WTC11 (cell line): ENCODE results near the gene ZNF574. TPM values are rescaled to one million over a fixed set of nuclear protein-coding genes. Genes with fewer than 3 reads are reported as not detected.
"Not testable (repeated sequence)": the region's sequence is repeated elsewhere in the genome, so short reads cannot be mapped to it uniquely, and the experiment has no call there.

Experiments
- ATAC-seq: fragments of 200-7000 bp; cut with Tn5 transposase; 2 replicates; pipeline ENCODE4 v1.10.0; 2021; ENCODE audit warnings: mild to moderate bottlenecking, moderate library complexity
- CTCF ChIA-PET: fragments of 300-600 bp; sonication (Branson Sonifier 250); formaldehyde crosslinking; loops from one replicate; lab custom pipeline; 2021; ENCODE audit warnings: antibody characterized with exemption; lab: Charles Lee
- POLR2A ChIA-PET: fragments of 350-600 bp; sonication (Branson Sonifier 250); formaldehyde crosslinking; loops from one replicate; lab custom pipeline; 2021; ENCODE audit warnings: antibody characterized with exemption; lab: Charles Lee
- DNase-seq: peaks from one replicate; pipeline ENCODE4 v3.0.0; 2021; ENCODE audit warnings: low spot score
- H3K27ac Mint-ChIP-seq: 2 replicates; pipeline ENCODE4 v1.8.0; 2021; ENCODE audit warnings: mixed read lengths
- H3K27me3 Mint-ChIP-seq: 2 replicates; pipeline ENCODE4 v1.8.0; 2021; ENCODE audit warnings: low read depth, mild to moderate bottlenecking, moderate library complexity, mixed read lengths
- H3K36me3 Mint-ChIP-seq: 2 replicates; pipeline ENCODE4 v1.8.0; 2021; ENCODE audit warnings: mixed read lengths
- H3K4me1 Mint-ChIP-seq: 2 replicates; pipeline ENCODE4 v1.8.0; 2022; ENCODE audit warnings: mixed read lengths
- H3K4me3 Mint-ChIP-seq: 2 replicates; pipeline ENCODE4 v1.8.0; 2021; ENCODE audit warnings: mild to moderate bottlenecking, moderate library complexity, mixed read lengths
- H3K9me3 Mint-ChIP-seq: 2 replicates; pipeline ENCODE4 v1.8.0; 2021; ENCODE audit warnings: mixed read lengths
- CREB1 ChIP-seq: sonication (generic); formaldehyde crosslinking; IDR thresholded peaks from 2 replicates; pipeline ENCODE4 v1.8.0; 2023; ENCODE audit warnings: mild to moderate bottlenecking, missing genetic modification reagents
- ELF4 ChIP-seq: sonication (generic); formaldehyde crosslinking; IDR thresholded peaks from 2 replicates; pipeline ENCODE4 v1.8.1; 2022; ENCODE audit warnings: low read depth, mild to moderate bottlenecking, moderate library complexity, missing genetic modification reagents
- ETV6 ChIP-seq: sonication (generic); formaldehyde crosslinking; IDR thresholded peaks from 2 replicates; pipeline ENCODE4 v1.8.1; 2022; ENCODE audit warnings: mild to moderate bottlenecking, missing genetic modification reagents
- TEAD4 ChIP-seq: sonication (generic); formaldehyde crosslinking; IDR thresholded peaks from 2 replicates; pipeline ENCODE4 v1.8.0; 2022; ENCODE audit warnings: mild to moderate bottlenecking, missing genetic modification reagents
- ZNF219 ChIP-seq: sonication (generic); formaldehyde crosslinking; IDR thresholded peaks from 2 replicates; pipeline ENCODE4 v1.8.0; 2023; ENCODE audit warnings: missing genetic modification reagents, mild to moderate bottlenecking, borderline replicate concordance
- ZNF232 ChIP-seq: sonication (generic); formaldehyde crosslinking; IDR thresholded peaks from 2 replicates; pipeline ENCODE4 v1.8.0; 2022; ENCODE audit warnings: mild to moderate bottlenecking, missing genetic modification reagents
- total RNA-seq: library from RNA; stranded (reverse); gene quantifications from 3 replicates; pipeline ENCODE4 v1.2.3, GENCODE V29; 2021
- TF ChIP-seq, protein P1 (sequence below): sonication (generic); formaldehyde crosslinking; IDR thresholded peaks from 2 replicates; pipeline ENCODE4 v1.8.0; 2022; ENCODE audit warnings: mild to moderate bottlenecking, missing genetic modification reagents
- TF ChIP-seq, protein P2 (sequence below): fragments of 250-450 bp; sonication (Bioruptor Pico); IDR thresholded peaks from 2 replicates; pipeline ENCODE4 v1.9.0; 2021; ENCODE audit warnings: mild to moderate bottlenecking
- TF ChIP-seq, protein P3 (sequence below): fragments of 250-450 bp; sonication (Bioruptor Pico); IDR thresholded peaks from 2 replicates; pipeline ENCODE4 v1.8.0; 2021; ENCODE audit warnings: mild to moderate bottlenecking
- TF ChIP-seq, protein P4 (sequence below): sonication (generic); formaldehyde crosslinking; conservative IDR thresholded peaks from 2 replicates; pipeline ENCODE4 v1.8.1; 2022; ENCODE audit warnings: mild to moderate bottlenecking, missing genetic modification reagents
- TF ChIP-seq, protein P5 (sequence below): sonication (generic); formaldehyde crosslinking; IDR thresholded peaks from 2 replicates; pipeline ENCODE4 v1.8.0; 2022; ENCODE audit warnings: mild to moderate bottlenecking, missing genetic modification reagents
- TF ChIP-seq, protein P6 (sequence below): sonication (generic); formaldehyde crosslinking; conservative IDR thresholded peaks from 2 replicates; pipeline ENCODE4 v1.8.1; 2023; ENCODE audit warnings: mild to moderate bottlenecking, low read depth, missing genetic modification reagents, moderate library complexity
- TF ChIP-seq, protein P7 (sequence below): sonication (generic); formaldehyde crosslinking; IDR thresholded peaks from 2 replicates; pipeline ENCODE4 v1.8.1; 2023; ENCODE audit warnings: mild to moderate bottlenecking, missing genetic modification reagents

The ZNF574 gene
- total RNA-seq, 1 experiment from 2014 or later: 30.6 TPM

DNA sequence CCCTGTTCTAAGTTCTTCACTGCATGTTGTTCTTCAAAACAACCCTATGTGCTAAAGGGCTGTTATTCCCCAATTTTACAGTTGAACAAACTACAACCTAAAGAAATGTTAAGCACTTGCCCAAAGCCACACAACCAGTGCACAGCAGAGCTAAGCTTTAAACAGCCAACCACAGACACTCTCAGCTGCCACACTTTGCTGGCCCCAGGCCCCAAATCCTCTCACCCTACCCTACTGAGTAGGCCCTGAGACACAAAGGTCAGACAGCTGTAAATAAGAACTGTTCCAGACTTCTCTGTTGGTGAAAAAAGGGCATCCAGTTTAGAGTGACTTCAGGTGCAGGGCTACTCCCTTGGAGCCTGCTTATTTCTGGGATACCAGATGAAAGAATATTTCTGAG lies 35.9 kb upstream of the ZNF574 start (continued):
- TF ChIP-seq, protein P1, sequence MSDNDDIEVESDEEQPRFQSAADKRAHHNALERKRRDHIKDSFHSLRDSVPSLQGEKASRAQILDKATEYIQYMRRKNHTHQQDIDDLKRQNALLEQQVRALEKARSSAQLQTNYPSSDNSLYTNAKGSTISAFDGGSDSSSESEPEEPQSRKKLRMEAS (CRISPR knock-in tag): no peak
- TF ChIP-seq, all 79 proteins: peak for 0

DNA sequence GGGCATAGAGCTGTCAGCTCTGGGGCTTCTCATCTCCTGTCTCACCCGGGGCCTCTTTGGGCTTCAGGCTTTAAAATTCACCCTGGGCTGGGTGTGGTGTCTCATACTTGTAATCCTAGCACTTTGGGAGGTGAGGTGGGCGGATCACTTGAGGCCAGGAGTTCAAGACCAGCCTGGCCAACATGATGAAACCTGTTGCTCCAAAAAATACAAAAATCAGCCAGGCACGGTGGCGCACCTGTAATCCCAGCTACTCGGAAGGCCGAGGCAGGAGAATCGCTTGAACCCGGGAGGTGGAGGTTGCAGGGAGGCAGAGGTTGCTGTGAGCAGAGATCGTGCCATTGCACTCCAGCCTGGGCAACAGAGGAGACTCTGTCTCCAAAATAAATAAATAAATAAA lies 35.5 kb upstream of the ZNF574 start:
- H3K27ac Mint-ChIP-seq, H3K9me3 Mint-ChIP-seq, DNase-seq, H3K4me1 Mint-ChIP-seq, ATAC-seq, H3K4me3 Mint-ChIP-seq, POLR2A ChIA-PET, H3K27me3 Mint-ChIP-seq: not testable (repeated sequence)
- peaks cover 59% of the 10 kb centered on the region for H3K36me3 Mint-ChIP-seq
- CTCF ChIA-PET: interaction anchor here (1.6 kb wide), 1 partner anchor 12 kb away, joined by 4 read pairs; no protein-coding TSS in a partner anchor

DNA sequence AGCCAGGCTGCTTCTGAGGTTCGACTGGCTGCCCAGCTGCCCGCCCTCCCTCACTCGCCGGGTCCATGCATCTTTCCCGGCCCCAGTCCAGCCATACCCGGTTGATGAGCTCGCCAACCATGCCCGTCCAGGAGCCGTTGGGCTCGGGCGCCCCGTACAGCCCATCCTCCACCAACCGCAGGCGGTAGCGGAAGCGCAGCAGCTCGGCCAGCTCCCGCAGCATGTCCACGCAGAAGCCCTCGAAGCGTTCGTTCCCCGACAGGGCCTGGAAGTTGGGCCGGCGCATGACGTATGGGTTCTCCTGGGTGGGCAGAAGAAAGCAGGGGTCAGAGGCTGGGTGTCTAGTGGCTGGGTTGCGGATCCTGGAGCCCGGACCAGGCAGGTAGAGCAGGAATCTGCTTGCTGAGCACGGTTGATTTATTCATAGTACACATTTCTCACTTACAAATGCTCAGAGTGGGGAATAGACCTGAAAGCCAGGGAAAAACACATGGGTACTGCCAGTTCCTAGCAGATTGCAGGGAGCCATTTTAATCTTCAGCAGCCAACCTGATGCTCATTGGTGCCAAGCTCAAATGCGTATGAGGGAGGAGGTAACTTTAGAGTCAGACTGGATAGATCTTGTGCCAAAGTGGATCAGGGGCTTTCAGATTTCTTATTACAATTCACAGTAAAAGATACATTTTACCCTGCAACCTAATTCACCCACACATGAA lies 33.4 kb upstream of the ZNF574 start:
- Mint-ChIP-seq H3K4me1 (no peaks in the 10 kb centered on the region), H3K27ac (no peak overlapping the region), H3K27me3 (no peaks in the 10 kb centered on the region), H3K36me3 (peaks cover 56% of the 10 kb centered on the region), H3K4me3 (no peak overlapping the region), H3K9me3 (no peaks in the 10 kb centered on the region)
- no peak for ATAC-seq
- CTCF ChIA-PET: interaction anchor here (1.5 kb wide), 1 partner anchor 8 kb away, joined by 7 read pairs; no protein-coding TSS in a partner anchor
- POLR2A ChIA-PET: no interaction called here
- no peak for DNase-seq
- TF ChIP-seq, protein P2, sequence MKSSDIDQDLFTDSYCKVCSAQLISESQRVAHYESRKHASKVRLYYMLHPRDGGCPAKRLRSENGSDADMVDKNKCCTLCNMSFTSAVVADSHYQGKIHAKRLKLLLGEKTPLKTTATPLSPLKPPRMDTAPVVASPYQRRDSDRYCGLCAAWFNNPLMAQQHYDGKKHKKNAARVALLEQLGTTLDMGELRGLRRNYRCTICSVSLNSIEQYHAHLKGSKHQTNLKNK (CRISPR knock-in tag): no peak
- TF ChIP-seq CREB1 (no peak), ZNF219 (no peak), ELF4 (no peak), ETV6 (CRISPR knock-in tag) (no peak), ZNF232 (CRISPR knock-in tag) (no peak), TEAD4 (no peak)
- TF ChIP-seq, protein P3, sequence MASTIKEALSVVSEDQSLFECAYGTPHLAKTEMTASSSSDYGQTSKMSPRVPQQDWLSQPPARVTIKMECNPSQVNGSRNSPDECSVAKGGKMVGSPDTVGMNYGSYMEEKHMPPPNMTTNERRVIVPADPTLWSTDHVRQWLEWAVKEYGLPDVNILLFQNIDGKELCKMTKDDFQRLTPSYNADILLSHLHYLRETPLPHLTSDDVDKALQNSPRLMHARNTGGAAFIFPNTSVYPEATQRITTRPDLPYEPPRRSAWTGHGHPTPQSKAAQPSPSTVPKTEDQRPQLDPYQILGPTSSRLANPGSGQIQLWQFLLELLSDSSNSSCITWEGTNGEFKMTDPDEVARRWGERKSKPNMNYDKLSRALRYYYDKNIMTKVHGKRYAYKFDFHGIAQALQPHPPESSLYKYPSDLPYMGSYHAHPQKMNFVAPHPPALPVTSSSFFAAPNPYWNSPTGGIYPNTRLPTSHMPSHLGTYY (CRISPR knock-in tag): no peak
- TF ChIP-seq, protein P4, sequence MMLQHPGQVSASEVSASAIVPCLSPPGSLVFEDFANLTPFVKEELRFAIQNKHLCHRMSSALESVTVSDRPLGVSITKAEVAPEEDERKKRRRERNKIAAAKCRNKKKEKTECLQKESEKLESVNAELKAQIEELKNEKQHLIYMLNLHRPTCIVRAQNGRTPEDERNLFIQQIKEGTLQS (CRISPR knock-in tag): no peak
- TF ChIP-seq, protein P5, sequence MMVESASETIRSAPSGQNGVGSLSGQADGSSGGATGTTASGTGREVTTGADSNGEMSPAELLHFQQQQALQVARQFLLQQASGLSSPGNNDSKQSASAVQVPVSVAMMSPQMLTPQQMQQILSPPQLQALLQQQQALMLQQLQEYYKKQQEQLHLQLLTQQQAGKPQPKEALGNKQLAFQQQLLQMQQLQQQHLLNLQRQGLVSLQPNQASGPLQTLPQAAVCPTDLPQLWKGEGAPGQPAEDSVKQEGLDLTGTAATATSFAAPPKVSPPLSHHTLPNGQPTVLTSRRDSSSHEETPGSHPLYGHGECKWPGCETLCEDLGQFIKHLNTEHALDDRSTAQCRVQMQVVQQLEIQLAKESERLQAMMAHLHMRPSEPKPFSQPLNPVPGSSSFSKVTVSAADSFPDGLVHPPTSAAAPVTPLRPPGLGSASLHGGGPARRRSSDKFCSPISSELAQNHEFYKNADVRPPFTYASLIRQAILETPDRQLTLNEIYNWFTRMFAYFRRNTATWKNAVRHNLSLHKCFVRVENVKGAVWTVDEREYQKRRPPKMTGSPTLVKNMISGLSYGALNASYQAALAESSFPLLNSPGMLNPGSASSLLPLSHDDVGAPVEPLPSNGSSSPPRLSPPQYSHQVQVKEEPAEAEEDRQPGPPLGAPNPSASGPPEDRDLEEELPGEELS (CRISPR knock-in tag): no peak
- TF ChIP-seq, protein P6, sequence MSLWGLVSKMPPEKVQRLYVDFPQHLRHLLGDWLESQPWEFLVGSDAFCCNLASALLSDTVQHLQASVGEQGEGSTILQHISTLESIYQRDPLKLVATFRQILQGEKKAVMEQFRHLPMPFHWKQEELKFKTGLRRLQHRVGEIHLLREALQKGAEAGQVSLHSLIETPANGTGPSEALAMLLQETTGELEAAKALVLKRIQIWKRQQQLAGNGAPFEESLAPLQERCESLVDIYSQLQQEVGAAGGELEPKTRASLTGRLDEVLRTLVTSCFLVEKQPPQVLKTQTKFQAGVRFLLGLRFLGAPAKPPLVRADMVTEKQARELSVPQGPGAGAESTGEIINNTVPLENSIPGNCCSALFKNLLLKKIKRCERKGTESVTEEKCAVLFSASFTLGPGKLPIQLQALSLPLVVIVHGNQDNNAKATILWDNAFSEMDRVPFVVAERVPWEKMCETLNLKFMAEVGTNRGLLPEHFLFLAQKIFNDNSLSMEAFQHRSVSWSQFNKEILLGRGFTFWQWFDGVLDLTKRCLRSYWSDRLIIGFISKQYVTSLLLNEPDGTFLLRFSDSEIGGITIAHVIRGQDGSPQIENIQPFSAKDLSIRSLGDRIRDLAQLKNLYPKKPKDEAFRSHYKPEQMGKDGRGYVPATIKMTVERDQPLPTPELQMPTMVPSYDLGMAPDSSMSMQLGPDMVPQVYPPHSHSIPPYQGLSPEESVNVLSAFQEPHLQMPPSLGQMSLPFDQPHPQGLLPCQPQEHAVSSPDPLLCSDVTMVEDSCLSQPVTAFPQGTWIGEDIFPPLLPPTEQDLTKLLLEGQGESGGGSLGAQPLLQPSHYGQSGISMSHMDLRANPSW (CRISPR knock-in tag): no peak
- TF ChIP-seq, protein P7, sequence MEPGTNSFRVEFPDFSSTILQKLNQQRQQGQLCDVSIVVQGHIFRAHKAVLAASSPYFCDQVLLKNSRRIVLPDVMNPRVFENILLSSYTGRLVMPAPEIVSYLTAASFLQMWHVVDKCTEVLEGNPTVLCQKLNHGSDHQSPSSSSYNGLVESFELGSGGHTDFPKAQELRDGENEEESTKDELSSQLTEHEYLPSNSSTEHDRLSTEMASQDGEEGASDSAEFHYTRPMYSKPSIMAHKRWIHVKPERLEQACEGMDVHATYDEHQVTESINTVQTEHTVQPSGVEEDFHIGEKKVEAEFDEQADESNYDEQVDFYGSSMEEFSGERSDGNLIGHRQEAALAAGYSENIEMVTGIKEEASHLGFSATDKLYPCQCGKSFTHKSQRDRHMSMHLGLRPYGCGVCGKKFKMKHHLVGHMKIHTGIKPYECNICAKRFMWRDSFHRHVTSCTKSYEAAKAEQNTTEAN (CRISPR knock-in tag): no peak
